HepG2 (cell line): ENCODE data around the gene GNA14. TPM values are rescaled to one million over a fixed set of nuclear protein-coding genes. Genes with fewer than 3 reads are reported as not detected.

Experiments
- ATAC-seq: fragments of 200-7000 bp; cut with Tn5 transposase; 3 replicates; pipeline ENCODE4 v1.9.1; 2020; ENCODE audit warnings: mild to moderate bottlenecking, moderate library complexity
- BruUV-seq: library from RNA; stranded (reverse); fragments of 400-500 nt; replicated peaks from 2 replicates; lab custom pipeline; 2021; lab: Mats Ljungman, UMichigan
- CTCF ChIA-PET: fragments of 300-600 bp; formaldehyde crosslinking; extraction: SDS; loops from one replicate; lab custom pipeline; 2021; ENCODE audit warnings: low total read pairs, inconsistent platforms, low intra/inter-chr PET ratio; lab: Yijun Ruan, JAX
- POLR2A ChIA-PET: fragments of 350-600 bp; sonication (Branson Sonifier 250); formaldehyde crosslinking; loops from one replicate; lab custom pipeline; 2020; ENCODE audit warnings: antibody characterized with exemption, inconsistent platforms; lab: Yijun Ruan, JAX
- DNase-seq: peaks from one replicate; pipeline ENCODE4 v3.0.0-alpha.2; 2015; ENCODE audit warnings: low spot score
- FAIRE-seq: peaks from 3 replicates; lab custom pipeline; 2011; peaks lifted over from hg19 to GRCh38; lab: Jason Lieb, UNC
- H2AFZ ChIP-seq: one replicate; pipeline ENCODE4 v1.6.1; 2011; ENCODE audit warnings: low read length, inconsistent platforms
- H3K27ac ChIP-seq: fragments of 300-600 bp; 3 replicates; pipeline ENCODE4 v1.8.0; 2011; ENCODE audit warnings: mixed run types, mild to moderate bottlenecking, mixed read lengths, low read length, inconsistent platforms; ENCODE audit not compliant: insufficient read depth; ENCODE audit errors: extremely low read length
- H3K27me3 ChIP-seq, 2 experiments: fragments of 200-600 bp in 1 of 2; 2 replicates in 1 of 2; 3 replicates in 1 of 2; pipeline versions ENCODE4 v1.6.0 to v1.8.0; 2011; ENCODE audit warnings: low read length in 2 of 2, mild to moderate bottlenecking in 2 of 2, moderate library complexity in 2 of 2, inconsistent platforms in 1 of 2; ENCODE audit not compliant: insufficient read depth in 2 of 2, control insufficient read depth in 1 of 2
- H3K36me3 ChIP-seq, 2 experiments: fragments of 200-600 bp in 1 of 2; replicated peaks in 1 of 2; 2 replicates in 1 of 2; 3 replicates in 1 of 2; pipeline versions ENCODE4 v1.5.1 to v1.8.0; 2011; ENCODE audit warnings: low read length in 2 of 2, inconsistent platforms in 1 of 2; ENCODE audit not compliant: insufficient read depth in 2 of 2, control insufficient read depth in 1 of 2
- H3K4me1 ChIP-seq: 2 replicates; pipeline ENCODE4 v1.5.1; 2012; ENCODE audit warnings: low read length, inconsistent platforms; ENCODE audit not compliant: insufficient read depth
- H3K4me2 ChIP-seq: 2 replicates; pipeline ENCODE4 v1.6.0; 2011; ENCODE audit warnings: low read depth, low read length, inconsistent platforms
- H3K4me3 ChIP-seq, 3 experiments: fragments of 200-600 bp in 1 of 3; sonication (generic), shearing (Covaris generic) in 1 of 3; replicated peaks in 1 of 3; 2 replicates each; pipeline ENCODE4 v1.5.1; 2011 to 2016; ENCODE audit warnings: low read length in 3 of 3, inconsistent platforms in 2 of 3, low read depth in 2 of 3, mild to moderate bottlenecking in 2 of 3, control low read depth in 1 of 3, mixed read lengths in 1 of 3; ENCODE audit not compliant: insufficient read depth in 1 of 3
- H3K79me2 ChIP-seq: one replicate; pipeline ENCODE4 v1.6.1; 2011; ENCODE audit warnings: low read length, inconsistent platforms; ENCODE audit not compliant: insufficient read depth
- H3K9ac ChIP-seq: 2 replicates; pipeline ENCODE4 v1.6.0; 2011; ENCODE audit warnings: mild to moderate bottlenecking, low read depth, low read length, inconsistent platforms; ENCODE audit not compliant: insufficient read depth
- H3K9me3 ChIP-seq: 2 replicates; pipeline ENCODE4 v1.5.1; 2012; ENCODE audit warnings: mild to moderate bottlenecking, low read length
- H4K20me1 ChIP-seq: 2 replicates; pipeline ENCODE4 v1.6.0; 2011; ENCODE audit warnings: inconsistent platforms, mild to moderate bottlenecking, low read length, moderate library complexity; ENCODE audit not compliant: insufficient read depth
- ASH2L ChIP-seq: fragments of 300-600, 200-600 bp; sonication (generic); IDR thresholded peaks from 2 replicates; pipeline ENCODE4 v1.7.0; 2017; ENCODE audit warnings: low read depth, mild to moderate bottlenecking, moderate library complexity, mixed read lengths, low read length; ENCODE audit not compliant: insufficient read length
- FLYWCH1 ChIP-seq: sonication (generic); formaldehyde crosslinking; IDR thresholded peaks from 2 replicates; pipeline ENCODE4 v1.8.1; 2023; ENCODE audit warnings: mild to moderate bottlenecking, missing genetic modification reagents
- MAFF ChIP-seq: IDR thresholded peaks from 2 replicates; pipeline ENCODE4 v1.6.1; 2011; ENCODE audit warnings: low read depth, low read length, improper control_type of control experiment
- MIER2 ChIP-seq: IDR thresholded peaks from 2 replicates; pipeline ENCODE4 v1.6.1; 2016; ENCODE audit warnings: missing biosample characterization, missing genetic modification reagents
- NCOA5 ChIP-seq: sonication (generic); formaldehyde crosslinking; IDR thresholded peaks from 2 replicates; pipeline ENCODE4 v1.4.0; 2020; ENCODE audit warnings: missing genetic modification reagents
- NFE2 ChIP-seq: sonication (generic); formaldehyde crosslinking; IDR thresholded peaks from 2 replicates; pipeline ENCODE4 v1.4.0; 2020; ENCODE audit warnings: missing genetic modification reagents
- RXRB ChIP-seq: IDR thresholded peaks from 2 replicates; pipeline ENCODE4 v1.6.1; 2016; ENCODE audit warnings: borderline replicate concordance, missing genetic modification reagents, missing compliant biosample characterization
- TGIF2 ChIP-seq: IDR thresholded peaks from 2 replicates; pipeline ENCODE4 v1.6.1; 2016; ENCODE audit warnings: control low read depth, missing compliant biosample characterization
- TRIM22 ChIP-seq: fragments of 450-650 bp; IDR thresholded peaks from 2 replicates; pipeline ENCODE4 v1.6.1; 2017
- XBP1 ChIP-seq: sonication (generic); formaldehyde crosslinking; IDR thresholded peaks from 2 replicates; pipeline ENCODE4 v1.5.0; 2020; ENCODE audit warnings: missing genetic modification reagents
- ZBTB4 ChIP-seq: sonication (generic); formaldehyde crosslinking; IDR thresholded peaks from 2 replicates; pipeline ENCODE4 v1.4.0; 2020; ENCODE audit warnings: missing genetic modification reagents, mild to moderate bottlenecking, borderline replicate concordance
- ZBTB8A ChIP-seq: sonication (generic); formaldehyde crosslinking; IDR thresholded peaks from 2 replicates; pipeline ENCODE4 v1.4.0; 2020; ENCODE audit warnings: mild to moderate bottlenecking, low read depth, missing genetic modification reagents, borderline replicate concordance
- ZNF274 ChIP-seq: sonication (generic); formaldehyde crosslinking; IDR thresholded peaks from 2 replicates; pipeline ENCODE4 v1.5.1; 2020; ENCODE audit warnings: mild to moderate bottlenecking, missing genetic modification reagents
- ZNF333 ChIP-seq: sonication (generic); formaldehyde crosslinking; IDR thresholded peaks from 2 replicates; pipeline ENCODE4 v1.4.0; 2020; ENCODE audit warnings: mild to moderate bottlenecking, missing genetic modification reagents, borderline replicate concordance
- ZNF468 ChIP-seq: sonication (generic); formaldehyde crosslinking; IDR thresholded peaks from 2 replicates; pipeline ENCODE4 v1.8.0; 2022; ENCODE audit warnings: mild to moderate bottlenecking, moderate library complexity, missing genetic modification reagents
- ZNF572 ChIP-seq: sonication (generic); formaldehyde crosslinking; IDR thresholded peaks from 2 replicates; pipeline ENCODE4 v1.5.1; 2020; ENCODE audit warnings: mild to moderate bottlenecking, missing genetic modification reagents
- ZNF7 ChIP-seq: IDR thresholded peaks from 2 replicates; pipeline ENCODE4 v1.6.1; 2016; ENCODE audit warnings: missing biosample characterization, missing genetic modification reagents
- ZNF740 ChIP-seq: sonication (generic); formaldehyde crosslinking; IDR thresholded peaks from 2 replicates; pipeline ENCODE4 v1.4.0; 2020; ENCODE audit warnings: missing genetic modification reagents
- WGBS: methylation state at CpG from one replicate; pipeline ENCODE4 v1.1.6; 2017; ENCODE audit warnings: low lambda C conversion rate; 5-methylcytosine and 5-hydroxymethylcytosine counted together
- in situ Hi-C: cut with HindIII; loops from 2 replicates; pipeline ENCODE4 v1.10.0; 2017; ENCODE audit warnings: low pct_unique_long_range_greater_than_20kb; ENCODE audit not compliant: extremely low pct_ligation_motif_present
- intact Hi-C: fragments of 100-400 bp; cut with micrococcal nuclease; formaldehyde crosslinking; loops from one replicate; pipeline ENCODE4 v1.10.0; 2022; ENCODE audit not compliant: unreplicated experiment
- polyA plus RNA-seq, 8 experiments: library from polyadenylated mRNA; depleted of rRNA in 3 of 8; stranded (reverse) in 7 of 8; unstranded in 1 of 8; fragments of >200 nt; fragmentation: Illumina TruSeq in 4 of 8; extraction: Trizol in 4 of 8; gene quantifications; 2 replicates each; pipeline versions ENCODE4 v1.2.1 to v1.2.3, GENCODE V29; 2011 to 2016; ENCODE audit warnings: low read depth in 4 of 8, missing spikeins in 1 of 8, mixed read lengths in 1 of 8; ENCODE audit not compliant: insufficient read depth in 1 of 8
- total RNA-seq, 5 experiments: library from RNA; depleted of rRNA; stranded (reverse); fragments of >200 nt; fragmentation: Illumina TruSeq; extraction: Trizol; gene quantifications; 2 replicates each; pipeline ENCODE4 v1.2.3, GENCODE V29; 2016; ENCODE audit warnings: low read depth in 1 of 5

The GNA14 gene
- total and polyA plus RNA-seq, 2 of the 13 experiments (the other 11 are each of a cell fraction or from before 2014, with no cell fraction given), result not detected

- in situ Hi-C loops, result no loop called here
- H3K79me2 ChIP-seq, result no peaks in the 10 kb centered on the region
- DNase-seq, result no peak
- no peaks in the 10 kb centered on the region for H3K9me3 ChIP-seq
- H4K20me1 ChIP-seq, result no peaks in the 10 kb centered on the region
- POLR2A ChIA-PET, result no interaction called here
- no peak overlapping the region for H3K4me3 ChIP-seq
- no peak overlapping the region for H3K27ac ChIP-seq
- no TSS peak for BruUV-seq
- intact Hi-C loops, result no loop called here
- 5% methylated on average over 3 of the region's 4 CpGs for WGBS
- no peak overlapping the region for H3K4me2 ChIP-seq
- ATAC-seq, result no peak
- H2AFZ ChIP-seq, result no peak overlapping the region
- FAIRE-seq, result no peak
- no peaks in the 10 kb centered on the region for H3K4me1 ChIP-seq
- CTCF ChIA-PET, result no interaction called here
- no peaks in the 10 kb centered on the region for H3K27me3 ChIP-seq
- TF ChIP-seq RXRB (no peak), TRIM22 (no peak), NFE2 (CRISPR knock-in tag) (no peak), ZNF740 (CRISPR knock-in tag) (no peak), XBP1 (CRISPR knock-in tag) (no peak), ZBTB4 (CRISPR knock-in tag) (no peak), FLYWCH1 (CRISPR knock-in tag) (no peak), ZNF468 (no peak), ASH2L (no peak), ZNF333 (CRISPR knock-in tag) (no peak), ZNF274 (CRISPR knock-in tag) (no peak), MIER2 (CRISPR knock-in tag) (no peak), MAFF (no peak), TGIF2 (no peak), ZNF572 (CRISPR knock-in tag) (no peak), ZNF7 (no peak), NCOA5 (CRISPR knock-in tag) (no peak), ZBTB8A (CRISPR knock-in tag) (no peak)
- H3K9ac ChIP-seq, result no peak overlapping the region
- no peaks in the 10 kb centered on the region for H3K36me3 ChIP-seq
Measured at GRCh38 chr9:77593528-77593927, 54.6 kb downstream of the GNA14 start.
